Gastrocnemius medialis (tissue), 4 donors: ENCODE results near the gene CDKAL1.

Source experiments
- CTCF ChIP-seq, 5 experiments: fragments of 450-650 bp in 3 of 5; fragments of 200-600 bp in 2 of 5; sonication (generic) in 2 of 5; IDR thresholded peaks in 4 of 5; conservative IDR thresholded peaks in 1 of 5; 1 replicate in 4 of 5; 2 replicates in 1 of 5; pipeline ENCODE4 v1.5.1; 2016 to 2019; ENCODE audit warnings: antibody characterized with exemption in 5 of 5, mild to moderate bottlenecking in 3 of 5, moderate library complexity in 3 of 5
- POLR2A ChIP-seq, 2 donors: fragments of 450-650 bp; IDR thresholded peaks; one replicate each; pipeline ENCODE4 v1.6.1; 2017; ENCODE audit warnings: antibody characterized with exemption in 2 of 2, mild to moderate bottlenecking in 2 of 2, moderate library complexity in 2 of 2

DNA sequence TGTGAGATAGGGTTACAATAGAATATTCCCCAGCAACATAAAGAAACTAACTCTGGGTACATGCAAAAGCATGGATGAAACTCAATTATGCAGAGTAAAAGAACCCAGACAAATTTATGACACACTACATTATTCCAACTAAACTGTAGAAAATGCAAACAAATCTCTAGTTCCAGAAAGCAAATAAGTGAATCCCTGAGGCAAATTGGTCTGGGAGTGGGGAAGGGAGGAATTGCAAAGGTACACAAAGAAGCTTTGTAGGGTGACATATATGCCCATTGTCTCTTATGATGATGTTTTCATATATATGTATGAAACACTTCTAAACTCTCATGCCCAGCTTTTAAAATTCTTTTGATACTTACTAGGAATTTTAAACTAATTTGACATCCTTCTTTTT lies 266.0 kb downstream of the CDKAL1 start:
- TF ChIP-seq CTCF (IDR thresholded peaks at IDR 0.05 in 4 of 5, conservative IDR thresholded peaks at IDR 0.05 in 1 of 5), result no peak
- no peak for TF ChIP-seq POLR2A (IDR thresholded peaks at IDR 0.05)
